DOHH2 (cell line): ENCODE results near the gene SPATA6L.

Experiments used
- H3F3A ChIP-seq: fragments of 200-600 bp; sonication (generic), shearing (Covaris generic); 2 replicates; pipeline ENCODE4 v1.6.0; 2016; ENCODE audit warnings: antibody characterized with exemption, mild to moderate bottlenecking; ENCODE audit not compliant: control insufficient read depth, insufficient read depth
- H3K27ac ChIP-seq: fragments of 200-600 bp; sonication (generic); 2 replicates; pipeline ENCODE4 v1.5.1; 2014; ENCODE audit warnings: low read depth, mild to moderate bottlenecking, low read length, moderate library complexity
- H3K27me3 ChIP-seq: fragments of 200-600 bp; sonication (generic); 2 replicates; pipeline ENCODE4 v1.6.1; 2014; ENCODE audit warnings: mild to moderate bottlenecking, low read length, mixed read lengths; ENCODE audit not compliant: control insufficient read depth
- H3K36me3 ChIP-seq: fragments of 200-600 bp; sonication (generic); 2 replicates; pipeline ENCODE4 v1.6.1; 2014; ENCODE audit warnings: mild to moderate bottlenecking, low read length, moderate library complexity, mixed read lengths; ENCODE audit not compliant: control insufficient read depth
- H3K4me1 ChIP-seq: fragments of 200-600 bp; sonication (generic); 2 replicates; pipeline ENCODE4 v1.6.1; 2014; ENCODE audit warnings: mild to moderate bottlenecking, low read length, mixed read lengths; ENCODE audit not compliant: control insufficient read depth
- H3K4me2 ChIP-seq: fragments of 200-600 bp; sonication (generic); 2 replicates; pipeline ENCODE4 v1.6.0; 2014; ENCODE audit warnings: mild to moderate bottlenecking, low read length, moderate library complexity
- H3K4me3 ChIP-seq: fragments of 200-600 bp; sonication (generic); 2 replicates; pipeline ENCODE4 v1.5.1; 2014; ENCODE audit warnings: mild to moderate bottlenecking, low read length, mixed read lengths
- H3K79me2 ChIP-seq: fragments of 200-600 bp; sonication (generic); 2 replicates; pipeline ENCODE4 v1.6.1; 2014; ENCODE audit warnings: mild to moderate bottlenecking, low read length, mixed read lengths; ENCODE audit not compliant: control insufficient read depth
- H3K9me2 ChIP-seq: fragments of 200-600 bp; sonication (generic); replicated peaks from 2 replicates; pipeline ENCODE4 v1.6.1; 2014; ENCODE audit warnings: mild to moderate bottlenecking, low read length, mixed read lengths; ENCODE audit not compliant: control insufficient read depth
- H3K9me3 ChIP-seq: fragments of 200-600 bp; sonication (generic); 2 replicates; pipeline ENCODE4 v1.6.1; 2014; ENCODE audit warnings: antibody characterized with exemption, low read length, mixed read lengths; ENCODE audit not compliant: control insufficient read depth, insufficient read depth
- H4K20me1 ChIP-seq: fragments of 200-600 bp; sonication (generic); 2 replicates; pipeline ENCODE4 v1.6.0; 2014; ENCODE audit warnings: low read depth, mild to moderate bottlenecking, antibody characterized with exemption, low read length, moderate library complexity; ENCODE audit not compliant: control insufficient read depth, insufficient read depth
- EZH2phosphoT487 ChIP-seq: fragments of 200-600 bp; sonication (generic); IDR thresholded peaks from 2 replicates; pipeline ENCODE4 v1.6.1; 2017; ENCODE audit warnings: borderline replicate concordance, mild to moderate bottlenecking, antibody characterized with exemption, low read length, moderate library complexity, mixed read lengths
- TF ChIP-seq, protein P1 (sequence below): fragments of 200-600 bp; sonication (generic); IDR thresholded peaks from one replicate; pipeline ENCODE4 v1.5.1; 2014; ENCODE audit warnings: antibody characterized with exemption, mild to moderate bottlenecking, low read depth, low read length; ENCODE audit not compliant: poor library complexity, severe bottlenecking

Gene SPATA6L

DNA sequence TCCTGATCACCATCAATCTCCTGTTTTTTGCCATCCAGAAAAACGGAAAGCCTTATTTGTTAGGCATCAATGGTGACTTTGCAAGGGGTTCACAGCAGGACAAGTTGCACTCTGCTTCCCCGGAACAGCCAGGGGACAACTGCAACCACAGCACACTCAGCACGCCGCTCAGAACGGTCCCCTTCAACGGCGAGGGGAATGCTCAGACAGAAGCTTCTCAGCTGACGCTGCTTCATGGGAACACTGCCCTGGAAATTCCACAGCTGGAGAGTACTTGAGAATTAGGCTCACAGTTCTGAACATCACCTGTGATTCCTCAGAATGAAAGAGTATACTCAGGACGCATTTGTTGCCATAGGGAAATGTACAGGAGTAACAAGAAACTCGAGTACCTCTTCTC, 44.3 kb downstream of the SPATA6L start:
- no peak overlapping the region for H3K27ac ChIP-seq
- no peaks in the 10 kb centered on the region for H3F3A ChIP-seq
- no peaks in the 10 kb centered on the region for H3K9me3 ChIP-seq
- H4K20me1 ChIP-seq: no peaks in the 10 kb centered on the region
- H3K4me1 ChIP-seq: no peaks in the 10 kb centered on the region
- no peak overlapping the region for H3K4me3 ChIP-seq
- H3K4me2 ChIP-seq: no peak overlapping the region
- H3K27me3 ChIP-seq: peaks cover 10% of the 10 kb centered on the region
- H3K9me2 ChIP-seq: no peaks in the 10 kb centered on the region
- TF ChIP-seq, protein P1, sequence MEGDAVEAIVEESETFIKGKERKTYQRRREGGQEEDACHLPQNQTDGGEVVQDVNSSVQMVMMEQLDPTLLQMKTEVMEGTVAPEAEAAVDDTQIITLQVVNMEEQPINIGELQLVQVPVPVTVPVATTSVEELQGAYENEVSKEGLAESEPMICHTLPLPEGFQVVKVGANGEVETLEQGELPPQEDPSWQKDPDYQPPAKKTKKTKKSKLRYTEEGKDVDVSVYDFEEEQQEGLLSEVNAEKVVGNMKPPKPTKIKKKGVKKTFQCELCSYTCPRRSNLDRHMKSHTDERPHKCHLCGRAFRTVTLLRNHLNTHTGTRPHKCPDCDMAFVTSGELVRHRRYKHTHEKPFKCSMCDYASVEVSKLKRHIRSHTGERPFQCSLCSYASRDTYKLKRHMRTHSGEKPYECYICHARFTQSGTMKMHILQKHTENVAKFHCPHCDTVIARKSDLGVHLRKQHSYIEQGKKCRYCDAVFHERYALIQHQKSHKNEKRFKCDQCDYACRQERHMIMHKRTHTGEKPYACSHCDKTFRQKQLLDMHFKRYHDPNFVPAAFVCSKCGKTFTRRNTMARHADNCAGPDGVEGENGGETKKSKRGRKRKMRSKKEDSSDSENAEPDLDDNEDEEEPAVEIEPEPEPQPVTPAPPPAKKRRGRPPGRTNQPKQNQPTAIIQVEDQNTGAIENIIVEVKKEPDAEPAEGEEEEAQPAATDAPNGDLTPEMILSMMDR: no peak
- no peak for TF ChIP-seq EZH2phosphoT487
- H3K79me2 ChIP-seq: no peaks in the 10 kb centered on the region
- H3K36me3 ChIP-seq: no peaks in the 10 kb centered on the region

- no peaks in the 10 kb centered on the region for H3K9me3 ChIP-seq
- H3K27me3 ChIP-seq: peaks cover 7% of the 10 kb centered on the region
- no peak overlapping the region for H3K4me3 ChIP-seq
- H3K36me3 ChIP-seq: no peaks in the 10 kb centered on the region
- no peaks in the 10 kb centered on the region for H3F3A ChIP-seq
- H3K9me2 ChIP-seq: no peaks in the 10 kb centered on the region
- no peaks in the 10 kb centered on the region for H4K20me1 ChIP-seq
- H3K79me2 ChIP-seq: no peaks in the 10 kb centered on the region
- H3K4me2 ChIP-seq: no peak overlapping the region
- H3K27ac ChIP-seq: no peak overlapping the region
- no peak for TF ChIP-seq EZH2phosphoT487
- TF ChIP-seq, protein P1: no peak
- H3K4me1 ChIP-seq: no peaks in the 10 kb centered on the region
Measured at GRCh38 chr9:4620881-4621555, 45.3 kb downstream of the SPATA6L start.

- H4K20me1 ChIP-seq: no peaks in the 10 kb centered on the region
- no peak for TF ChIP-seq EZH2phosphoT487
- TF ChIP-seq, protein P1: no peak
- H3K27ac ChIP-seq: no peak overlapping the region
- H3K4me1 ChIP-seq: no peaks in the 10 kb centered on the region
- H3K36me3 ChIP-seq: no peaks in the 10 kb centered on the region
- no peaks in the 10 kb centered on the region for H3K79me2 ChIP-seq
- no peak overlapping the region for H3K4me3 ChIP-seq
- 0 out of 2 replicates have a peak, but pooled peaks cover 3% of the 10 kb centered on the region for H3K27me3 ChIP-seq
- no peaks in the 10 kb centered on the region for H3F3A ChIP-seq
- no peaks in the 10 kb centered on the region for H3K9me2 ChIP-seq
- H3K4me2 ChIP-seq: no peak overlapping the region
- H3K9me3 ChIP-seq: no peaks in the 10 kb centered on the region
Measured at GRCh38 chr9:4620057-4620765, 46.1 kb downstream of the SPATA6L start.
